NB4 (cell line): ENCODE measurements around the gene GALNT6.

Experiments
- DNase-seq: peaks from one replicate; pipeline ENCODE4 v3.0.0; 2010; ENCODE audit warnings: low read depth
- H3K4me3 ChIP-seq: one replicate; pipeline ENCODE4 v1.5.1; 2011; ENCODE audit warnings: mild to moderate bottlenecking, low read depth, low read length, moderate library complexity
- MAX ChIP-seq: IDR thresholded peaks from 2 replicates; pipeline ENCODE4 v1.6.1; 2011; ENCODE audit warnings: low read depth, low read length
- MYC ChIP-seq: IDR thresholded peaks from 2 replicates; pipeline ENCODE4 v1.6.1; 2011; ENCODE audit warnings: low read depth, low read length
- POLR2A ChIP-seq: IDR thresholded peaks from 2 replicates; pipeline ENCODE4 v1.6.1; 2011; ENCODE audit warnings: mild to moderate bottlenecking; ENCODE audit not compliant: insufficient read length; ENCODE audit errors: extremely low read depth
- TF ChIP-seq, protein P1 (sequence below): IDR thresholded peaks from one replicate; pipeline ENCODE4 v1.5.1; 2012; ENCODE audit warnings: low read depth, low read length

GALNT6 gene

GRCh38 chr12:51391283-51392123, at the start of gene GALNT6:
TSS of gene GALNT6 (minus strand) at chr12:51391406. CDS start at chr12:51379781, 11,625 bp downstream.
- TF ChIP-seq POLR2A = peak; percentile 42
- TF ChIP-seq, protein P1, sequence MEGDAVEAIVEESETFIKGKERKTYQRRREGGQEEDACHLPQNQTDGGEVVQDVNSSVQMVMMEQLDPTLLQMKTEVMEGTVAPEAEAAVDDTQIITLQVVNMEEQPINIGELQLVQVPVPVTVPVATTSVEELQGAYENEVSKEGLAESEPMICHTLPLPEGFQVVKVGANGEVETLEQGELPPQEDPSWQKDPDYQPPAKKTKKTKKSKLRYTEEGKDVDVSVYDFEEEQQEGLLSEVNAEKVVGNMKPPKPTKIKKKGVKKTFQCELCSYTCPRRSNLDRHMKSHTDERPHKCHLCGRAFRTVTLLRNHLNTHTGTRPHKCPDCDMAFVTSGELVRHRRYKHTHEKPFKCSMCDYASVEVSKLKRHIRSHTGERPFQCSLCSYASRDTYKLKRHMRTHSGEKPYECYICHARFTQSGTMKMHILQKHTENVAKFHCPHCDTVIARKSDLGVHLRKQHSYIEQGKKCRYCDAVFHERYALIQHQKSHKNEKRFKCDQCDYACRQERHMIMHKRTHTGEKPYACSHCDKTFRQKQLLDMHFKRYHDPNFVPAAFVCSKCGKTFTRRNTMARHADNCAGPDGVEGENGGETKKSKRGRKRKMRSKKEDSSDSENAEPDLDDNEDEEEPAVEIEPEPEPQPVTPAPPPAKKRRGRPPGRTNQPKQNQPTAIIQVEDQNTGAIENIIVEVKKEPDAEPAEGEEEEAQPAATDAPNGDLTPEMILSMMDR = no peak
- peak within 1 kb of the TSS; percentile 68 for H3K4me3 ChIP-seq
- no peak for DNase-seq

DNA sequence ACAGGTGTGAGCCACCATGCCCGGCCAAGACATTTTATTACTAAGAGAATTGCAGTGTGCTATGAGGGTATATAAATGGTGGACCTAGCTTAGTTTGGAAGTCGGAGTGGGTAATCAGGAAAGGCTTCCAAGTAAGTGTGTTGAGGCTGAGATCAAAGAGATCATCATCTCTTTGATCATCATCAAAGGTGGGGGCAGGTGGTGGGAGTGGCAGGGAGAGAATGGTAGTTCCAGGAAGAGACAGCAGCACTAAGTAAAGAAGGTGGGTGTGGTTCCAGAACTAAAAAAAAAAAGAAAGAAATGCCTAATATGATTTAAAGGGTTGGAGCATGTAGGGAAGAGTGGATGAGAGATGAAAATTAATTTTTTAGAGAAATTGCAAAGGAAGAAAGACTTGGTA, 48.1 kb upstream of the GALNT6 start:
- no peak overlapping the region for H3K4me3 ChIP-seq
- no peak for DNase-seq
- TF ChIP-seq POLR2A (no peak), MAX (no peak), MYC (no peak)
- TF ChIP-seq, protein P1 = no peak

- H3K4me3 ChIP-seq = no peak overlapping the region
- no peak for TF ChIP-seq MYC
- TF ChIP-seq MAX = no peak
- TF ChIP-seq, protein P1 = no peak
- TF ChIP-seq POLR2A = no peak
- DNase-seq = no peak
Measured at GRCh38 chr12:51437431-51437830, 46.2 kb upstream of the GALNT6 start.

- TF ChIP-seq MAX = no peak
- H3K4me3 ChIP-seq = no peak overlapping the region
- DNase-seq = no peak
Measured at GRCh38 chr12:51434305-51434704, 43.1 kb upstream of the GALNT6 start.

GRCh38 chr12:51432921-51433320, 41.7 kb upstream of the GALNT6 start:
- TF ChIP-seq, protein P1 = no peak
- TF ChIP-seq POLR2A (no peak), MAX (no peak), MYC (no peak)
- no peak overlapping the region for H3K4me3 ChIP-seq
- no peak for DNase-seq

GRCh38 chr12:51430196-51430895, 39.1 kb upstream of the GALNT6 start:
- H3K4me3 ChIP-seq = no peak overlapping the region
- no peak for TF ChIP-seq MAX
- no peak for TF ChIP-seq POLR2A
- TF ChIP-seq, protein P1 = no peak
- TF ChIP-seq MYC = no peak
- DNase-seq = no peak
